MCF 10A (cell line): Measurements from ENCODE around the gene AR. TPM values are rescaled to one million over a fixed set of nuclear protein-coding genes. Genes with fewer than 3 reads are reported as not detected.
A peak's percentile ranks its signal among the peaks of the same experiment; 100 is the strongest.

Experiments used
- BruUV-seq: library from RNA; stranded (reverse); fragments of 400-500 nt; replicated peaks from 2 replicates; lab custom pipeline; 2021; lab: Mats Ljungman, UMichigan
- CTCF ChIA-PET: fragments of 300-600 bp; sonication (Branson Sonifier 250); formaldehyde crosslinking; extraction: SDS; loops from one replicate; lab custom pipeline; 2021; ENCODE audit warnings: antibody characterized with exemption, inconsistent platforms; lab: Yijun Ruan, JAX
- POLR2A ChIA-PET: fragments of 300-600, 350-650 bp; sonication (Branson Sonifier 250); formaldehyde crosslinking; extraction: SDS; loops from one replicate; lab custom pipeline; 2020; ENCODE audit warnings: antibody characterized with exemption, inconsistent platforms; lab: Yijun Ruan, JAX
- DNase-seq: peaks from one replicate; pipeline ENCODE4 v3.0.0-alpha.2; 2018; ENCODE audit not compliant: unreplicated experiment
- H3K27ac Mint-ChIP-seq: one replicate; pipeline ENCODE4 v1.8.0; 2022; ENCODE audit warnings: mild to moderate bottlenecking, low read depth, mixed read lengths; ENCODE audit not compliant: unreplicated experiment
- H3K27me3 Mint-ChIP-seq: one replicate; pipeline ENCODE4 v1.8.0; 2022; ENCODE audit warnings: mixed read lengths; ENCODE audit not compliant: insufficient read depth, unreplicated experiment
- H3K36me3 Mint-ChIP-seq: one replicate; pipeline ENCODE4 v1.8.0; 2022; ENCODE audit warnings: mild to moderate bottlenecking, moderate library complexity, mixed read lengths; ENCODE audit not compliant: insufficient read depth, unreplicated experiment
- H3K4me1 Mint-ChIP-seq: one replicate; pipeline ENCODE4 v1.8.0; 2022; ENCODE audit warnings: mixed read lengths; ENCODE audit not compliant: insufficient read depth, unreplicated experiment
- H3K4me3 Mint-ChIP-seq: one replicate; pipeline ENCODE4 v1.8.0; 2022; ENCODE audit warnings: mild to moderate bottlenecking, moderate library complexity, mixed read lengths; ENCODE audit not compliant: unreplicated experiment
- H3K9me3 Mint-ChIP-seq: one replicate; pipeline ENCODE4 v1.8.0; 2022; ENCODE audit warnings: mixed read lengths; ENCODE audit not compliant: unreplicated experiment
- CTCF ChIP-seq: fragments of 200-600 bp; IDR thresholded peaks from one replicate; pipeline ENCODE4 v1.8.0; 2022; ENCODE audit warnings: antibody characterized with exemption, mild to moderate bottlenecking; ENCODE audit not compliant: unreplicated experiment
- intact Hi-C: fragments of 100-400 bp; cut with micrococcal nuclease; formaldehyde crosslinking; loops from 2 replicates; pipeline ENCODE4 v1.14.1; 2022
- total RNA-seq: library from RNA; stranded (reverse); gene quantifications from 2 replicates; pipeline ENCODE4 v1.2.3, GENCODE V29; 2022

AR gene
- total RNA-seq, 1 experiment from 2014 or later: not detected

GRCh38 chrX:67673741-67674274 lies 130.0 kb downstream of the AR start:
- H3K27ac Mint-ChIP-seq: no peak overlapping the region
- no peak for TF ChIP-seq CTCF
- no peak overlapping the region for H3K4me3 Mint-ChIP-seq
- no peaks in the 10 kb centered on the region for H3K36me3 Mint-ChIP-seq
- H3K4me1 Mint-ChIP-seq: peaks cover 6% of the 10 kb centered on the region
- intact Hi-C loops: no loop called here
- POLR2A ChIA-PET: no interaction called here
- H3K9me3 Mint-ChIP-seq: no peaks in the 10 kb centered on the region
- CTCF ChIA-PET: no interaction called here
- peak; percentile 43 for DNase-seq
- no TSS peak for BruUV-seq
- no peaks in the 10 kb centered on the region for H3K27me3 Mint-ChIP-seq

GRCh38 chrX:67674741-67675140 lies 130.9 kb downstream of the AR start:
- no peak for DNase-seq
- TF ChIP-seq CTCF: no peak
- no TSS peak for BruUV-seq
- CTCF ChIA-PET: no interaction called here
- Mint-ChIP-seq H3K27me3 (no peaks in the 10 kb centered on the region), H3K4me1 (peaks cover 6% of the 10 kb centered on the region), H3K36me3 (no peaks in the 10 kb centered on the region), H3K27ac (no peak overlapping the region), H3K9me3 (no peaks in the 10 kb centered on the region), H3K4me3 (no peak overlapping the region)
- intact Hi-C loops: no loop called here
- POLR2A ChIA-PET: no interaction called here

- H3K36me3 Mint-ChIP-seq: no peaks in the 10 kb centered on the region
- POLR2A ChIA-PET: interaction anchor here (0.6 kb wide), 1 partner anchor 30 kb away, joined by 6 read pairs; no protein-coding TSS in a partner anchor
- H3K27ac Mint-ChIP-seq: no peak overlapping the region
- H3K27me3 Mint-ChIP-seq: no peaks in the 10 kb centered on the region
- no TSS peak for BruUV-seq
- intact Hi-C loops: no loop called here
- H3K4me3 Mint-ChIP-seq: no peak overlapping the region
- TF ChIP-seq CTCF: no peak
- peaks cover 14% of the 10 kb centered on the region for H3K9me3 Mint-ChIP-seq
- no peak for DNase-seq
- CTCF ChIA-PET: no interaction called here
- no peaks in the 10 kb centered on the region for H3K4me1 Mint-ChIP-seq
Observed at GRCh38 chrX:67684136-67684535, 140.3 kb downstream of the AR start.

GRCh38 chrX:67692246-67692645 lies 148.4 kb downstream of the AR start:
- CTCF ChIA-PET: interaction anchor here (0.7 kb wide), 1 partner anchor 89 kb away, joined by 4 read pairs; no protein-coding TSS in a partner anchor
- Mint-ChIP-seq H3K4me1 (peaks cover 10% of the 10 kb centered on the region), H3K4me3 (no peak overlapping the region), H3K27ac (no peak overlapping the region), H3K9me3 (peaks cover 21% of the 10 kb centered on the region), H3K36me3 (no peaks in the 10 kb centered on the region), H3K27me3 (no peaks in the 10 kb centered on the region)
- intact Hi-C loops: no loop called here
- POLR2A ChIA-PET: no interaction called here
- TF ChIP-seq CTCF: no peak
- peak; percentile 39 for DNase-seq
- BruUV-seq: no TSS peak
